ENCODE measurements around the gene CMYA5.
"Not testable (repeated sequence)": the region's sequence is repeated elsewhere in the genome, so short reads cannot be mapped to it uniquely, and the experiment has no call there.

The CMYA5 gene

GRCh38 chr5:79704553-79704952 lies 14.9 kb downstream of the CMYA5 start:
- H3K4me3 ChIP-seq (ENCODE audit: low read depth, low read length): no peak overlapping the region
- peaks cover 2% of the 10 kb centered on the region for H3K9me3 ChIP-seq (ENCODE audit: severe bottlenecking)
- no peak for TF ChIP-seq CTCF (IDR thresholded peaks at IDR 0.05; ENCODE audit: low read depth, low read length)
- no peaks in the 10 kb centered on the region for H3K27me3 ChIP-seq (ENCODE audit: insufficient read depth, low read depth, severe bottlenecking)
- H3K36me3 ChIP-seq: no peaks in the 10 kb centered on the region
- no peak for DNase-seq
- H3K27ac ChIP-seq: no peak overlapping the region

GRCh38 chr5:79705632-79706031 lies 16.0 kb downstream of the CMYA5 start:
- no peak for DNase-seq
- H3K36me3 ChIP-seq: no peaks in the 10 kb centered on the region
- H3K27me3 ChIP-seq (ENCODE audit: insufficient read depth, low read depth, severe bottlenecking): no peaks in the 10 kb centered on the region
- TF ChIP-seq CTCF (IDR thresholded peaks at IDR 0.05; ENCODE audit: low read depth, low read length): no peak
- H3K4me3 ChIP-seq (ENCODE audit: low read depth, low read length): no peak overlapping the region
- H3K27ac ChIP-seq: no peak overlapping the region
- peaks cover 2% of the 10 kb centered on the region for H3K9me3 ChIP-seq (ENCODE audit: severe bottlenecking)

GRCh38 chr5:79706317-79706716 lies 16.7 kb downstream of the CMYA5 start:
- not testable (repeated sequence) for H3K9me3 ChIP-seq (ENCODE audit: severe bottlenecking); DNase-seq; H3K36me3 ChIP-seq; H3K27me3 ChIP-seq (ENCODE audit: insufficient read depth, low read depth, severe bottlenecking); H3K4me3 ChIP-seq (ENCODE audit: low read depth, low read length); H3K27ac ChIP-seq

- H3K9me3 ChIP-seq (ENCODE audit: severe bottlenecking): peaks cover 2% of the 10 kb centered on the region
- no peak for DNase-seq
- no peaks in the 10 kb centered on the region for H3K27me3 ChIP-seq (ENCODE audit: insufficient read depth, low read depth, severe bottlenecking)
- TF ChIP-seq CTCF (IDR thresholded peaks at IDR 0.05; ENCODE audit: low read depth, low read length): no peak
- H3K27ac ChIP-seq: no peak overlapping the region
- H3K36me3 ChIP-seq: no peaks in the 10 kb centered on the region
- no peak overlapping the region for H3K4me3 ChIP-seq (ENCODE audit: low read depth, low read length)
These were observed 17.9 kb downstream of the CMYA5 start for GRCh38 chr5:79707535-79707934.

- Histone ChIP-seq H3K9me3 (ENCODE audit: severe bottlenecking) (no peaks in the 10 kb centered on the region), H3K4me3 (ENCODE audit: low read depth, low read length) (no peak overlapping the region), H3K36me3 (no peaks in the 10 kb centered on the region), H3K27ac (no peak overlapping the region), H3K27me3 (ENCODE audit: insufficient read depth, low read depth, severe bottlenecking) (no peaks in the 10 kb centered on the region)
- no peak for TF ChIP-seq CTCF (IDR thresholded peaks at IDR 0.05; ENCODE audit: low read depth, low read length)
- DNase-seq: no peak
These were observed 23.1 kb downstream of the CMYA5 start for GRCh38 chr5:79712741-79713140.

- DNase-seq: no peak
- TF ChIP-seq CTCF (IDR thresholded peaks at IDR 0.05; ENCODE audit: low read depth, low read length): no peak
- Histone ChIP-seq H3K4me3 (ENCODE audit: low read depth, low read length) (no peak overlapping the region), H3K27ac (no peak overlapping the region), H3K36me3 (no peaks in the 10 kb centered on the region), H3K9me3 (ENCODE audit: severe bottlenecking) (no peaks in the 10 kb centered on the region), H3K27me3 (ENCODE audit: insufficient read depth, low read depth, severe bottlenecking) (no peaks in the 10 kb centered on the region)
These were observed 24.1 kb downstream of the CMYA5 start for GRCh38 chr5:79713727-79714126.
